GM21367 (cell line): ENCODE data around the gene AOPEP.

Source experiments
- ATAC-seq: cut with Tn5 transposase; IDR thresholded peaks from one replicate; pipeline ENCODE4 v1.9.1; 2021; ENCODE audit not compliant: unreplicated experiment

AOPEP gene

DNA sequence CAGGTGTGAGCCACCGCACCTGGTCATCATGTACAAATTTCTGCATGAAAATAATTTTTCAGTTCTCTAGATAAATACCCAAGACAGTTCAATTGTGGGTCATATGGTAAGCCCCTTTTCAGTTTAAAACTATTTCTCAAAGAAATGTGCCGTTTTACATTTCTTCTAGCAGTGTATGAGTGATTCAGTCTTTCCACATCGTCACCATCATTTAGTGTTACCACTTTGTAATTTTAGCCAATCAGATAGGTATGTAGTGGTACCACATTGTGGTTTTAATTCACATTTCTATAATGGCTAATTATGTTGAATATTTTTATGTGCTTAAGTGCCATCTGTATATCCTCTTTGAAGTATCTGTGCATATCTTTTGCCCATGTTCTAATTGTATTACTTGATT, 163.1 kb downstream of the AOPEP start:
- ATAC-seq = no peak

GRCh38 chr9:94891183-94891582, 164.7 kb downstream of the AOPEP start:
- ATAC-seq = no peak

- no peak for ATAC-seq
Observed at GRCh38 chr9:94892675-94893074, 166.2 kb downstream of the AOPEP start.

GRCh38 chr9:94894094-94894699, 167.7 kb downstream of the AOPEP start:
- no peak for ATAC-seq

DNA sequence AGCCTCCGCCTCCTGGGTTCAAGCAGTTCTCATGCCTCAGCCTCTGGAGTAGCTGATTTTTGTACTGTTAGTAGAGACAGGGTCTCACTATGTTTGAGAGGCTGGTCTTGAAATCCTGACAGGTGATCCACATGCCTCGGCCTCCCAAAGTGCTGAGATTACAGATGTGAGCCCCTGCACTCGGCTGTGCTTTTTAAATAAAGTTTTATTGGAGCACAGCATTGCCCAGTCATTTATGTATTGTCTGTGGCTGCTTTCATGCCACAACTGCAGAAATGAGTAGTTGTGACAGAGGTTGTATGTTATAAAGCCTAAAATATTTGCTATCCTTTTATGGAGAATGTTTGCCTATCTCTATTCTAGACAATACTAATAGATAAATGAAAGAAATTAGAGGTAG, 169.2 kb downstream of the AOPEP start:
- no peak for ATAC-seq

- ATAC-seq = no peak
Observed at GRCh38 chr9:94896512-94896911, 170.0 kb downstream of the AOPEP start.

GRCh38 chr9:94899464-94900221, 173.1 kb downstream of the AOPEP start:
- ATAC-seq = no peak

DNA sequence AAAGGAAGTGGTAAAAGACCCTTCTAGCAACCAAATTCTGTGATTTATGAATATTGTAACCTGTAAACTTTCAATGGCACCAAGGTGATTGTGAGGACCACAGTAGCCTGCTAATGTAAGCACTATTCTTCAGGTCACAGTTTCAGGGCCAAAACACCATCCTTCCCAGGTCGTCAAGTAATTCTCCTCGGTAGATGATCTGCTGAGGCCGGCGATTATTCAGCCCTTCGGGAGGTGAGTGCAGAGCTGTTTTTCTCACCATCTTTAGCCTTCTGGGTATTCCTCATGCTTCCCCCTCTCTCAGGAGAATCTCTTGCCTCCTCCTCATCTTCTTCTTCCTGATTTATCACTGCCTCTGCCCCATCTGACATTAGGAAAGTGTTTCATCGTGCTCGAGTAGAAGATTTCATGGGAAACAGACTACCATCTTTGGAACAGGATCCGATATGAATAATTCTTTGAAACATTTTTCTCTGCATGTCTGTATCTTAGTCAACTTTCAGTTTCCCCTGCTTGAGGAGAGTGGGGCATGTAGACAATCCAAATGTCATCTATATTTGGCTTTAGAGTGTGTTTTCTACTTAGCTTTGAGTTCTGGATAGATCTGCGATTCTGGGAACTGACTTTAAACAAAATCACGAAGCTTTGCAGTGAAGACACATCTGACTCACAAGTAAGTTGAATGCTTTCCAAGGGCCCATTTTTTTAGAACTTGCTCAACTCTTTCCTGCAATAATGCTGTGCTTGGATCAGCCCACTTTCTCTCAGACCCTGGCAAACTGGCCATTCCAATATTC, 173.9 kb downstream of the AOPEP start:
- no peak for ATAC-seq

DNA sequence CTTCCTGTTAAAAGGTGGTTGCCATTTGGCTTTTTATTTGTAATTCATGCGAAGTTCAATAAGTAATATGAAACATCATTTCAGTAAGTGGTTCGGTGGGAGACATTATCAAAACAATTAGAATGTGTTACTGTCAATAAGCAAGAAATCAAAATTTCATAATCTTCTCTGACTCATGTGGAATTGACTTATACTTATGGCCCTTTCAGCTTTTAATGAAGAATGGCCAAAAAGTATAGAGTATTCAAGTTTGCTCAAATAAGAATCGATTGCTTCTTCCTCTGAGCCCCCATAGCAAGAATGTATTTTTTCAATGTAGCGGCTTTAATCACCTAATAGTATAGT, 174.5 kb downstream of the AOPEP start:
- ATAC-seq = no peak

GRCh38 chr9:94903961-94904421, 177.5 kb downstream of the AOPEP start:
- ATAC-seq = no peak

- no peak for ATAC-seq
Observed at GRCh38 chr9:94904806-94905205, 178.3 kb downstream of the AOPEP start.

DNA sequence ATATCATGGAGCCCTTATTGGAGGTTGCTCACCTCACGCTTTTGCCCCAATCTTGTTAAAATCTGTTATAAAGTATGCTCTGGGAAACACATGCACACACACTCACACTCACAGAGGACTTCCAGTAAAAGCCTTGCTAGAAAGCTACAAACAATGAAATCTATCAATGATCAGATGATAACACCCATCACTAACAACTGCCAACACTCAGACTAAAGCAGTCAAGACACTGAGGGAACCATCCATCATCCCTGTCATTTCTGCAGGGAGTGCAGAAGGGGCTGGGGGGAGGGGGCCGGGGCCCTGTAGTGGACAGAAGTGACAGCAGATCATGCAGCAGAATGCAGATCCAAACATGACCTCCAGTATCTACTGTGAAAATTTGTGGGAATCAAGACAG, 179.1 kb downstream of the AOPEP start:
- ATAC-seq = no peak

DNA sequence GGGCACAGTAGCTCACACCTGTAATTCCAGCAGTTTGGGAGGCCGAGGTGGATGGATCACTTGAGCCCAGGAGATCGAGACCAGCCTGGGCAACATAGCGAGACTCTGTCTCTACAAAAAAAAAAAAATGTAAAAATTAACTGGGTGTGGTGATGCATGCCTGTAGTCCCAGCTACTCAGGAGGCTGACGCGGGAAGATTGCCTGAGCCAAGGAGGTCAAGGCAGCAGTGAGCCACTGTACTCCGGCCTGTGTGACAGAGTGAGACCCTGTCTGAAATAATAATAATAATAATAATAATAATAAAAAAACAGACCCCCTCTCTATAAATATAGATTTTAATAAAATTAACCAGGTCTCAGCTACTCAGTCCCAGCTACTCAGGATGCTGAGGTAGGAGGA, 179.7 kb downstream of the AOPEP start:
- no peak for ATAC-seq

DNA sequence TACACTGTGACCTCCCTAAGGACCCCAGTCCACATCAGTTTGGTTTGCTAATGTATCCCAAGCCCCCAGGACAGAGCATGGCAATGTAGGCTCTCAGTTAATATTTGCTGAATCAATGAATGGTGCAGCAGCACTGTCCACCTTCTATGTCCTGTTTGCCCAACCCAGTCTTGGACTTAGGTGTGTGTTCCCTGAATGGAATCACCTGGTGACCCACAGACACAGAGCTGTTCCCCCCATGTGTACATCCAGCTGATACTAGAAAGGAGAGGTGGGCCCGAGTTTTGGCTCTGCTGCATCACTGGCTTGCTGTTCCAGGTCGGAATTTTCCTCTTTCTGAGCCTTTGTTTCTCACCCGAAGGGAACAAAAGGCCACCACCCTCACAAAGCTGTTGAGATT, 180.2 kb downstream of the AOPEP start:
- no peak for ATAC-seq

DNA sequence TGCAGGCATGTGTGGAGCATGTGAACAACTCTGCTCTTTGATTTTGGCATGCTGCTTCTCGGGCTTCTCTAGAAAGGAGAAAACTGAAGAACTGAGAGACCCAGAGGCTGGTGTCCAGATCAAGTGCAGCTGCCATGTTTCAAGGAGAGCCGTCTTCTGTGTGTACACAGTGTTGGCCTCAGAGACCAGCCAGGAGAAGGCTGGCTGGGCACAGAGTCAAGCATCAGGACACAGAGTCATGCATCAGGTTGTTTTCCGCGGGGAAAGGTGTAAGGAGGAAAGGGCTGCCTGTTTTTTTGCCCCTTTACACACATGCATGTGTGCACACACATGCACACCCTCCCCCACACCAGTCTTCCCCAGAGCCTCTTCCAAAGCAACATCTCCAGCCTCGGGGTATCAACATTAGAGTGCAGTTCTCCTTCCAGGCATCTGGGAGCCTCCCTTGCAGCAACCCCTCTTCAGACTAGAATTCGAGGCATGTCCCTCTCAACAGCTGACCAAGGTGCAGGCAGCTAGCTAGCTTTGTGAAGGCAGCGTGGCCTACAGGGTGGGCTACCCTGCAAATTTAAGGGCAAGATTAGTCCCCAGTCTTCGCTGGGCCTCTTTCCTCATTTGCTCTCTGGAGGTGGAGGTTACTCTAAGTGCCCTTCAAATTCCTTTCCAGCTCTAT, 180.9 kb downstream of the AOPEP start:
- no peak for ATAC-seq

GRCh38 chr9:94908011-94908563, 181.6 kb downstream of the AOPEP start:
- no peak for ATAC-seq

DNA sequence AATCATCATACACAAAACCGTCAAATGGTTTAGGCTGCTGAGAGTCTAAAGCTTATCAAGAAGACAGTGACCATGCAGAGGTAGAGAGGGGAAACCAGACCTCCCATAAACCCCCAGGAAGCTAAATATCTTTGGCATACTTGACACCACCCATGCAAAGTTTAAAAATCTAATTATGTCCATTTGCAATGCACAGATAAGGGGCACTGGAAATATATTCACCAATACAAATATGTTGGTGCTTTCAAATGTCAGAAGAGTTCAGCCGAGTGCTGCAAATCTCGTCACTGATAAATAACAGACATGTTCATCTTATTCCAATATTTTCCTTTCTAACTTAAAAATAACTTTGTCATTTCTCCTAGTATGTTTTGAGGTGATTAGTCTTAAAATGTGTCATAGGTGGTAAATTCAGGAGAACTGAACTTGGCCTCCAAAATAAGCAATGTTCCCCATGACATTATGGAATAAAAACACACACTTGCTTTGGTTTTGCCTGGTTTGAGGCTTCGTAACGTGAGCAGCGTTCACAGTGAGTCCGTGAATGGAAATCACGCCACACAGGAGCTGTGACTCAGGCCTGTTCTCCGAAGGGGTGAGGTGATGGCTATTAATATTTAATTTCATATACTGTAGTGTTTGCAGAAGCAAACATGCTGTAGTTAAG, 182.2 kb downstream of the AOPEP start:
- no peak for ATAC-seq

DNA sequence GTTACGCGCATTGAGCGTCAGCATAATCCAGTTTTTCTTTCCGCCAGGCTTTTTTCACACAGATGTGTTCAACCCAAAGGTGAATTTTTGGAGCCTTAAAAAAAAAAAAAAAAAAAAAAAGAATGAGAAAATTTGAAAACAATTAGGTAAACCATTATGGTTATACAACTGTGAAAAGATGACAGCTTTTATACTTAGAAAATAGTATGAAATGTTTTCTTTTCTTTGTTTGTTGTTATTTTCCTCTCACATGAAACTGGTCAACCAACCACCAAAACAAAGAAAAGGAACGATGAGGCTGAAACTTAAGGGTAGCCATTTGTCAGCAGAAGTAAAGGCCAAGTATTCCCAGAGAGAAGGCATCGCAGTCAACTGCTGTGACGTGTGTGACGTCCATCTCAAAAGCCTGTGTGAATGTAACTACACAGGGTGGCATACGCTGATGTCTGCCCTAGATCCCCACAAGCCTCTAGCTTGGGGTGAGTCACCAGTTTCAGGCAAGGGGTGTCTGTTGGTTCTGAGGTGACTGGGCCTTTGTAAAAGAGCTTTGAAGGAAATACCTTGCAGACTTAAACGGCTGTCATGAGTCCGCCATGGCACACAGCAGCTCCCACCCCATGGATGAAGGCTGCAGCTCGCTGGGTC, 182.9 kb downstream of the AOPEP start:
- ATAC-seq = no peak

DNA sequence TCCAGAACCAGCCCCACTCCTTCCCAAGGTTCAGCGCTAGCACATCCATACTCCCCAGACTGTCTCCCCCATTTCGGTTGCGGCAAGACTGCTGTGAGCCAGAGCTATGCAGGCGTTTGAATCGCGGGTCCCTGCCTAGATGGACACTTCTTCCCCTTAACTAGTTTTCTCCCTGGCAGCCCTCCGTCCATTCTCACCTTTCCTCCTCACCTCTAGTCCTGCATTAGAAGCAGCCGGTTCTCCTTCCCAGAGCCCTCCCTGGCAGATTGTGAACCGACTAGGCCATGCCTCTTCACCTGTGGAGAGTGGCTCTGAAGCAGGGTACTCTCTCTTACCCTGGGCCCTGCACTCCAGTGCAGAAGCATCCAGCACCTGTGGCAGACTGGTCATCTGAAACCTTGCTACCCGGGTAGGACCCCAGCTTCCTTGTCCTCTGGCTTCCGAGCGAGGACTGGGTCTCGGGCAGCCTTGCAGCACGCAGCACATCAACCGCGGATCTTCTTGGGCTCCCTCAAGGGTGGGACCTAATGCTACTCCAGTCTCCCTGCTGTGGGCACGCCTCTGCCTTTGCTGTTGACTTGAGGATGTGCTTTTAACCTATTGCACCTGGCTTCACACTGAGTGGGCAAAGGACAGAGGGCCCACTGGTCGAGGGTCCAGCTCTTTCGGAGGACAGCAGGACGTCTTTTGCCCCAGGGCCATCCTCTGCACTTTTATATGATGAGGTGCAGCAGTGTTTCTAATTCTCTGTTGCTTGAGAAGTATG, 183.6 kb downstream of the AOPEP start:
- ATAC-seq = no peak
